ENCODE data around the gene SESTD1. TPM values are rescaled to one million over a fixed set of nuclear protein-coding genes. Genes with fewer than 3 reads are reported as not detected.

Gene SESTD1
- polyA plus RNA-seq, 1 donor from 2014 or later = 39.5 TPM

DNA sequence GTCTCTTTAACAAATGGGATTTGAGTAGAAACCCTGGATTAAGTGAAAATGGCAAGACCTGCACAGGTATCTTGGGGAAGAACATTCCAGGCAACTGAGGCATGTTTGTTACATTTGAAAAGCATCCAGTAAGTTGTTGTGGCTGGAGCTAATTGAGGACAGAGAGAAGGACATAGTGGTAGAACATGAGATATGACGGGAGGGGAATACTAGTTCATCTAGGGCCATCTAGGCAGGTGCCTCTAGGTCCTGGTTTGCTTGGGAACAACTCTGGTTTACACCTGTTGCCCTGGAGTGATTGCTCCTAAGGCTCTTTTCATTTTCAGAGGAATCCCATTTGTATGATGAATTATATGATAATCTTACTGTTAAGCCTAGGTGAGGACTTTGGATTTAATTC lies 194.9 kb downstream of the SESTD1 start:
- no peaks in the 10 kb centered on the region for H3F3A ChIP-seq (ENCODE audit: insufficient read depth, low read length, poor library complexity, severe bottlenecking)
- no peak overlapping the region for H2AFZ ChIP-seq (ENCODE audit: low read depth, low read length)
- H4K20me1 ChIP-seq (ENCODE audit: insufficient read depth) = no peaks in the 10 kb centered on the region
- no peaks in the 10 kb centered on the region for H3K9me2 ChIP-seq (ENCODE audit: insufficient read depth, low read length)
- no peaks in the 10 kb centered on the region for H3K9me3 ChIP-seq (ENCODE audit: low read length)
- H3K27me3 ChIP-seq (ENCODE audit: insufficient read depth, low read depth, low read length) = no peaks in the 10 kb centered on the region
- H3K4me2 ChIP-seq (ENCODE audit: low read length) = no peak overlapping the region
- H3K79me2 ChIP-seq (replicated peaks; ENCODE audit: insufficient read depth, low read length) = no peaks in the 10 kb centered on the region
- no peak overlapping the region for H3K4me3 ChIP-seq (ENCODE audit: low read length)
- no peaks in the 10 kb centered on the region for H3K36me3 ChIP-seq (ENCODE audit: insufficient read depth, low read length)
- H3K9ac ChIP-seq (ENCODE audit: low read length) = no peak overlapping the region
- TF ChIP-seq MXI1 (conservative IDR thresholded peaks at IDR 0.05; ENCODE audit: poor library complexity, severe bottlenecking) (no peak), EP300 (conservative IDR thresholded peaks at IDR 0.05; ENCODE audit: poor library complexity, severe bottlenecking) (no peak), TAF1 (IDR thresholded peaks at IDR 0.05; ENCODE audit: low read depth) (no peak), POLR2AphosphoS5 (IDR thresholded peaks at IDR 0.05) (no peak), RAD21 (conservative IDR thresholded peaks at IDR 0.05) (no peak), EZH2 (IDR thresholded peaks at IDR 0.05; ENCODE audit: borderline replicate concordance, insufficient read depth, low read length, poor library complexity, severe bottlenecking) (no peak), SMC3 (conservative IDR thresholded peaks at IDR 0.05; ENCODE audit: poor library complexity) (no peak)
- TF ChIP-seq, protein P1, sequence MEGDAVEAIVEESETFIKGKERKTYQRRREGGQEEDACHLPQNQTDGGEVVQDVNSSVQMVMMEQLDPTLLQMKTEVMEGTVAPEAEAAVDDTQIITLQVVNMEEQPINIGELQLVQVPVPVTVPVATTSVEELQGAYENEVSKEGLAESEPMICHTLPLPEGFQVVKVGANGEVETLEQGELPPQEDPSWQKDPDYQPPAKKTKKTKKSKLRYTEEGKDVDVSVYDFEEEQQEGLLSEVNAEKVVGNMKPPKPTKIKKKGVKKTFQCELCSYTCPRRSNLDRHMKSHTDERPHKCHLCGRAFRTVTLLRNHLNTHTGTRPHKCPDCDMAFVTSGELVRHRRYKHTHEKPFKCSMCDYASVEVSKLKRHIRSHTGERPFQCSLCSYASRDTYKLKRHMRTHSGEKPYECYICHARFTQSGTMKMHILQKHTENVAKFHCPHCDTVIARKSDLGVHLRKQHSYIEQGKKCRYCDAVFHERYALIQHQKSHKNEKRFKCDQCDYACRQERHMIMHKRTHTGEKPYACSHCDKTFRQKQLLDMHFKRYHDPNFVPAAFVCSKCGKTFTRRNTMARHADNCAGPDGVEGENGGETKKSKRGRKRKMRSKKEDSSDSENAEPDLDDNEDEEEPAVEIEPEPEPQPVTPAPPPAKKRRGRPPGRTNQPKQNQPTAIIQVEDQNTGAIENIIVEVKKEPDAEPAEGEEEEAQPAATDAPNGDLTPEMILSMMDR (IDR thresholded peaks at IDR 0.05; ENCODE audit: poor library complexity, severe bottlenecking) = no peak
- TF ChIP-seq, protein P2, sequence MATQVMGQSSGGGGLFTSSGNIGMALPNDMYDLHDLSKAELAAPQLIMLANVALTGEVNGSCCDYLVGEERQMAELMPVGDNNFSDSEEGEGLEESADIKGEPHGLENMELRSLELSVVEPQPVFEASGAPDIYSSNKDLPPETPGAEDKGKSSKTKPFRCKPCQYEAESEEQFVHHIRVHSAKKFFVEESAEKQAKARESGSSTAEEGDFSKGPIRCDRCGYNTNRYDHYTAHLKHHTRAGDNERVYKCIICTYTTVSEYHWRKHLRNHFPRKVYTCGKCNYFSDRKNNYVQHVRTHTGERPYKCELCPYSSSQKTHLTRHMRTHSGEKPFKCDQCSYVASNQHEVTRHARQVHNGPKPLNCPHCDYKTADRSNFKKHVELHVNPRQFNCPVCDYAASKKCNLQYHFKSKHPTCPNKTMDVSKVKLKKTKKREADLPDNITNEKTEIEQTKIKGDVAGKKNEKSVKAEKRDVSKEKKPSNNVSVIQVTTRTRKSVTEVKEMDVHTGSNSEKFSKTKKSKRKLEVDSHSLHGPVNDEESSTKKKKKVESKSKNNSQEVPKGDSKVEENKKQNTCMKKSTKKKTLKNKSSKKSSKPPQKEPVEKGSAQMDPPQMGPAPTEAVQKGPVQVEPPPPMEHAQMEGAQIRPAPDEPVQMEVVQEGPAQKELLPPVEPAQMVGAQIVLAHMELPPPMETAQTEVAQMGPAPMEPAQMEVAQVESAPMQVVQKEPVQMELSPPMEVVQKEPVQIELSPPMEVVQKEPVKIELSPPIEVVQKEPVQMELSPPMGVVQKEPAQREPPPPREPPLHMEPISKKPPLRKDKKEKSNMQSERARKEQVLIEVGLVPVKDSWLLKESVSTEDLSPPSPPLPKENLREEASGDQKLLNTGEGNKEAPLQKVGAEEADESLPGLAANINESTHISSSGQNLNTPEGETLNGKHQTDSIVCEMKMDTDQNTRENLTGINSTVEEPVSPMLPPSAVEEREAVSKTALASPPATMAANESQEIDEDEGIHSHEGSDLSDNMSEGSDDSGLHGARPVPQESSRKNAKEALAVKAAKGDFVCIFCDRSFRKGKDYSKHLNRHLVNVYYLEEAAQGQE (IDR thresholded peaks at IDR 0.05; ENCODE audit: borderline replicate concordance) = no peak
- no peak overlapping the region for H3K27ac ChIP-seq (ENCODE audit: low read length)

DNA sequence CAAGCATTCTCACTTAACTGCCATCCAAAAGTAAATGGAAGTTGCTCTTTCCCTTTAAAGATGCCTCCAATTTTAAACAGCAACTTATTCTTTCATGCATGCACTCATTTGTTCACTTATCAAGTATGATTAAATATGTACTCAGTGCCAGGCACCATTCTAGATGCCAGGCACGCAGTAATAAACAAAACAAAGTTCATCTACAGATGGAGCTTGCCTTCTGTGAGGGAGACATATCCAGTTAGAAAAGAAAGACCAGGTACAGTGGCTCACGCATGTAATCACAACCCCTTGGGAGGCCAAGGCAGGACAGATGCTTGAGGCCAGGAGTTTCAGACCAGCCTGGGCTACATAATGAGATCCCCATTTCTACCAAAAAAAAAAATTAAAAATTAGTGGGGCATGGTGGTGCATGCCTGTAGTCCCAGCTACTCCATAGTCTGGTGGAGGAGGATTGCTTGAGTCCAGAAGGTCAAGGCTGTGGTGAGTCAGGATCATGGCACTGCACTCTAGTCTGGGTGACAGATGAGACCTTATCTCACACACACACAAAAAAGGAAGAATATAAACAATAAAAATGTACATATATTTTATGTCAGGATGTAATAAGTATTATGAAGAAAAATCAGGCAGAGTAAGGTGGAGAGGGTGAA lies 195.5 kb downstream of the SESTD1 start:
- H3K9me2 ChIP-seq (ENCODE audit: insufficient read depth, low read length) = no peaks in the 10 kb centered on the region
- H2AFZ ChIP-seq (ENCODE audit: low read depth, low read length) = no peak overlapping the region
- no peak overlapping the region for H3K27ac ChIP-seq (ENCODE audit: low read length)
- no peaks in the 10 kb centered on the region for H4K20me1 ChIP-seq (ENCODE audit: insufficient read depth)
- no peaks in the 10 kb centered on the region for H3K79me2 ChIP-seq (replicated peaks; ENCODE audit: insufficient read depth, low read length)
- H3K27me3 ChIP-seq (ENCODE audit: insufficient read depth, low read depth, low read length) = no peaks in the 10 kb centered on the region
- no peak overlapping the region for H3K4me3 ChIP-seq (ENCODE audit: low read length)
- no peaks in the 10 kb centered on the region for H3F3A ChIP-seq (ENCODE audit: insufficient read depth, low read length, poor library complexity, severe bottlenecking)
- no peaks in the 10 kb centered on the region for H3K36me3 ChIP-seq (ENCODE audit: insufficient read depth, low read length)
- no peaks in the 10 kb centered on the region for H3K9me3 ChIP-seq (ENCODE audit: low read length)
- no peak overlapping the region for H3K9ac ChIP-seq (ENCODE audit: low read length)
- no peak overlapping the region for H3K4me2 ChIP-seq (ENCODE audit: low read length)
- TF ChIP-seq MXI1 (conservative IDR thresholded peaks at IDR 0.05; ENCODE audit: poor library complexity, severe bottlenecking) (no peak), SMC3 (conservative IDR thresholded peaks at IDR 0.05; ENCODE audit: poor library complexity) (no peak), RAD21 (conservative IDR thresholded peaks at IDR 0.05) (no peak), EZH2 (IDR thresholded peaks at IDR 0.05; ENCODE audit: borderline replicate concordance, insufficient read depth, low read length, poor library complexity, severe bottlenecking) (no peak), TAF1 (IDR thresholded peaks at IDR 0.05; ENCODE audit: low read depth) (no peak), EP300 (conservative IDR thresholded peaks at IDR 0.05; ENCODE audit: poor library complexity, severe bottlenecking) (no peak), POLR2AphosphoS5 (IDR thresholded peaks at IDR 0.05) (no peak)
- TF ChIP-seq, protein P1 (IDR thresholded peaks at IDR 0.05; ENCODE audit: poor library complexity, severe bottlenecking) = no peak
- TF ChIP-seq, protein P2 (IDR thresholded peaks at IDR 0.05; ENCODE audit: borderline replicate concordance) = no peak

Measured in neural cell (in vitro differentiated cells).